ENCODE data around the gene TSPAN10.
"Not testable (repeated sequence)": the region's sequence is repeated elsewhere in the genome, so short reads cannot be mapped to it uniquely, and the experiment has no call there.

The TSPAN10 gene

DNA sequence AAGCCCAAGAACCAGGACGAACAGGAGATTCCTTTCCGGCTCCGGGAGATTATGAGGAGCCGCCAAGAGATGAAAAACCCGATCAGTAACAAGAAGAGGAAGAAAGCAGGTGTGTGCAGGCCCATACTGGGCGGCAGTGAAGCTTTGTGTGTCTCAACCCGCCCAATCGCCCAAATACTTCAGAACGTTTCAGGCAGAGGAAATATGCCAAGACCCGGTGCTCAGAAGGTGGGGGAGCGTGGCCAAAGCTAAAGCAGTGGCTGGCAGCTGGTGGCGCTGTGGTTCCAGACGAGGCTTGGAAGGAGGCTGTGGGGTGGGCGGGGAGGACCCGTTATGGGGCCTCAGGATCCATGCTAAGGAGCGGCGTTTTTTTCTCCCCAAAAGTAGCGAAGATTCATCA lies 30.8 kb downstream of the TSPAN10 start:
- H3K4me3 ChIP-seq (replicated peaks; ENCODE audit: low read depth, low read length), result peak overlapping the region; percentile 97
- no peak for DNase-seq (ENCODE audit: extremely low read depth, low read depth)
- TF ChIP-seq, protein P1, sequence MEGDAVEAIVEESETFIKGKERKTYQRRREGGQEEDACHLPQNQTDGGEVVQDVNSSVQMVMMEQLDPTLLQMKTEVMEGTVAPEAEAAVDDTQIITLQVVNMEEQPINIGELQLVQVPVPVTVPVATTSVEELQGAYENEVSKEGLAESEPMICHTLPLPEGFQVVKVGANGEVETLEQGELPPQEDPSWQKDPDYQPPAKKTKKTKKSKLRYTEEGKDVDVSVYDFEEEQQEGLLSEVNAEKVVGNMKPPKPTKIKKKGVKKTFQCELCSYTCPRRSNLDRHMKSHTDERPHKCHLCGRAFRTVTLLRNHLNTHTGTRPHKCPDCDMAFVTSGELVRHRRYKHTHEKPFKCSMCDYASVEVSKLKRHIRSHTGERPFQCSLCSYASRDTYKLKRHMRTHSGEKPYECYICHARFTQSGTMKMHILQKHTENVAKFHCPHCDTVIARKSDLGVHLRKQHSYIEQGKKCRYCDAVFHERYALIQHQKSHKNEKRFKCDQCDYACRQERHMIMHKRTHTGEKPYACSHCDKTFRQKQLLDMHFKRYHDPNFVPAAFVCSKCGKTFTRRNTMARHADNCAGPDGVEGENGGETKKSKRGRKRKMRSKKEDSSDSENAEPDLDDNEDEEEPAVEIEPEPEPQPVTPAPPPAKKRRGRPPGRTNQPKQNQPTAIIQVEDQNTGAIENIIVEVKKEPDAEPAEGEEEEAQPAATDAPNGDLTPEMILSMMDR (IDR thresholded peaks at IDR 0.05; ENCODE audit: low read depth, low read length, missing control alignments), result no peak

DNA sequence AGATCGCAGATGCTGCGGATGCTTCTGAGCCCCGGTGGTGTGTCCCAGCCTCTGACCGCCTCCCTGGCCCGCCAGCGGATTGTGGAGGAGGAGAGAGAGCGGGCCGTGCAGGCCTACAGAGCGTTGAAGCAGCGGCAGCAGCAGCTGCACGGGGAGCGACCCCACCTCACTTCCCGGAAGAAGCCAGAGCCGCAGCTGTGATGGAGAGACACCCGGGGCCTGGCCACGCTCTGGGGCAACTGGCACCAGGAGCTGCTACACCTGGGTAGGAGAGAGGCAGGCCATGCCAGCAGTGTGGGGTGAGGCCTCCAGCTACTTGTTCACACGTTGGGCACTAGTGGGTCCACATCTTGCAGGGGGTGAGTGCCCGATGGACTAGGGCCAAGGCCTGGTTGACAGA lies 35.5 kb downstream of the TSPAN10 start:
- TF ChIP-seq, protein P1 (IDR thresholded peaks at IDR 0.05; ENCODE audit: low read depth, low read length, missing control alignments), result no peak
- no peak overlapping the region for H3K4me3 ChIP-seq (replicated peaks; ENCODE audit: low read depth, low read length)
- no peak for DNase-seq (ENCODE audit: extremely low read depth, low read depth)

DNA sequence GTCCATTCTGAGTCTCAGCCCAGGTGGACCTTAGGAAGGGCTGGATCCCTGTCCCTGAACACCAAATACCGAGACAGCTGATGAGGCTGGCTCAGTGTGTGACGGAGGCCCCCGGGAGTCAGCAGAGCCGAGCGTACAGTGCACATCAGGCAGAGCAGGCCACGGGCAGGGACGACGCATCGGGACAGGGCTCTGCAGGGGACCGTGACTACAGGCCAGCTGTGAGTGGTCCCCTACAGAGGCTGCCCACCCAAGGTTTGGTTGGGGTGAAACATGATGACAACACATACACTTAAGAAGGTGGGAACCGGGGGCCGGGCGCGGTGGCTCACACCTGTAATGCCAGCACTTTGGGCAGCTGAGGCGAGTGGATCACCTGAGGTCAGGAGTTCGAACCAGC lies 36.0 kb downstream of the TSPAN10 start:
- H3K4me3 ChIP-seq (replicated peaks; ENCODE audit: low read depth, low read length), result no peak overlapping the region
- no peak for DNase-seq (ENCODE audit: extremely low read depth, low read depth)
- TF ChIP-seq, protein P1 (IDR thresholded peaks at IDR 0.05; ENCODE audit: low read depth, low read length, missing control alignments), result no peak

DNA sequence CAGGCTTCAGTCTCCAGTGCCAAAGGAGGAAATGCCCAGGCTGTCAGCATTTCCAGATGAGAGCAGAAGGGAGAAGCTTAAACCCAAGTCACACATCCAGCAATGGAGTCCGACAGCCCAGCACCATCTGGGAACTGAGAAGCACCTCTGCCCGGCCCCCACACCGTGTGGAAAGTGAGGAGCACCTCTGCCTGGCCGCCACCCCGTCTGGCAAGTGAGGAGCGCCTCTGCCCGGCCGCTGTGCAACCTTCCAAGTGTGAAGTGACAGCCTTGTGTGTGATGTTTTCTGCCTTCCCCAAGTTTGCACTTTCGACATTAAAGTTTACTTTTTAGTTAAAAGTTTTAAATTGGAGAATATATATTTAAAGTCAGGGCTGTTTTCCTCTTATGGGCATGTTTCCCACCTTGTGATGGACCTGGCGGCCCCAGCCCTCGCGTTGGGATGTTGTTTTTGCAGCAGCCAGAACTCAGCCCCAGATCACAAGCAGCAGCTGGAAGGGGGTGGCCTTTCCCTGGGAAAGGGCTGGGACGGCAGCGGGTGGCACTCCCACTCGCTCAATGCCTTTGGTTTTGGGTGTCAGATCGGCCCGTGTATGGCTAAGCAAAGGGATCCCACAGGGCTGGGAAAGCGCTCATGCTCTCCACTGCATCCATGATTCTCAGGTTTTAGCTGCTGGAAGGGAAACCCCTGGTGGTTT lies 36.7 kb downstream of the TSPAN10 start:
- H3K4me3 ChIP-seq (replicated peaks; ENCODE audit: low read depth, low read length), result no peak overlapping the region
- TF ChIP-seq, protein P1 (IDR thresholded peaks at IDR 0.05; ENCODE audit: low read depth, low read length, missing control alignments), result no peak
- no peak for DNase-seq (ENCODE audit: extremely low read depth, low read depth)

DNA sequence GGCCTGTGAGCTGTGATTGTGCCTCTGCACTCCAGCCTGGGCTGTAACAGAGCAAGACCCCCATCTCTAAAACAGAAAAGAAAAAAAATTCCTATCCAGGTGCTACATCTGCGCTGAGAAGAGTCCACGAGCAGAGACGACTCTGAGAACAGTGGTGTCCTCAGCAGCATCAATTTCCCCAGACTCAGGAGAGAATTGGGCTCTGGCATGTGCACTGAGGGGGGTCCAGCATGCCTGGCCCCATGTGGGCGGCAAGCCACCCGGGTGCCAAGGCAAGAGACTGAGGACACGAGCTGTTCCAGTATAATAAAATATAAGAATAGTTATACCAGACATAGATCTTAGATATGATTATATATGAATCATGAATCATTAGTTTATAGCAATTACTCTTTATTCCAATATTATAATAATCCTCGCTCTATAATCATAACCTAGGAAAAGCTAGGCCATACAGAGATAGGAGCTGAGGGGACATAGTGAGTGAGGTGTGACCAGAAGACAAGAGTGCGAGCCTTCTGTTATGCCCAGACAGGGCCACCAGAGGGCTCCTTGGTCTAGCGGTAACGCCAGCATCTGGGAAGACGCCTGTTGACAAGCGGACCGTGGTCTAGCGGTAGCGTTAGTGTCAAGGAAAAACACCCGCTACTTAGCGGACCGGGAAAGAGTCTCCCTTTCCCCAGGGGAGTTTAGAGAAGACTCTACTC lies 38.7 kb downstream of the TSPAN10 start:
- not testable (repeated sequence) for DNase-seq (ENCODE audit: extremely low read depth, low read depth); H3K4me3 ChIP-seq (replicated peaks; ENCODE audit: low read depth, low read length)
- TF ChIP-seq, protein P1 (IDR thresholded peaks at IDR 0.05; ENCODE audit: low read depth, low read length, missing control alignments), result peak; percentile 31

DNA sequence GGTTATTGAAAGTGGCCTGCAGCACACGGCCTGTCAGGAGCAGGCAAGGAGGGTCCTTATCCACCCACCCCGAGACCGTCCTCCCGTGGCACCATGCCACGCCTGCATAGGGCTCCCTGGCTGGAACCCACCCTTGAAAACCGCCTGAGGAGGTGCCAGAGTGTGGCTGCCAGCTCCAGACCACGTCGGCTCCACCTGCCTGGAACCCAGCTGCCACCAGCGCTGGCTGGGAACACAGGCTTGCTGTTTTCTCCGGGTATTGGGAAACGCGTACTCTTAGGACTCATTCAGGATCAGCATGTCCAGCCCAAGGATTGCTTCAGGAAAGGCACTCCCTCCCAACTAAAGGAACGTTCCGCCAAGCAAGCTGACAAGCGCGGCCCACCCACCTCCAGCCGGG lies 39.9 kb downstream of the TSPAN10 start:
- TF ChIP-seq, protein P1 (IDR thresholded peaks at IDR 0.05; ENCODE audit: low read depth, low read length, missing control alignments), result no peak
- H3K4me3 ChIP-seq (replicated peaks; ENCODE audit: low read depth, low read length), result no peak overlapping the region
- DNase-seq (ENCODE audit: extremely low read depth, low read depth), result no peak
